OCI-LY1 (cell line): ENCODE data around the gene MAP4K4.

Experiments
- H2AFZ ChIP-seq: fragments of 200-600 bp; sonication (generic), shearing (Covaris generic); 2 replicates; pipeline ENCODE4 v1.6.0; 2014; ENCODE audit warnings: antibody characterized with exemption, mild to moderate bottlenecking, low read length
- H3F3A ChIP-seq: fragments of 200-600 bp; sonication (generic), shearing (Covaris generic); 2 replicates; pipeline ENCODE4 v1.6.0; 2014; ENCODE audit warnings: mild to moderate bottlenecking, antibody characterized with exemption, low read length, moderate library complexity; ENCODE audit not compliant: insufficient read depth
- H3K27ac ChIP-seq: fragments of 200-600 bp; sonication (generic); 2 replicates; pipeline ENCODE4 v1.5.1; 2014; ENCODE audit warnings: low read length, mixed run types, mild to moderate bottlenecking, low read depth; ENCODE audit not compliant: poor library complexity, severe bottlenecking
- H3K27me3 ChIP-seq: fragments of 200-600 bp; sonication (generic); 2 replicates; pipeline ENCODE4 v1.6.0; 2014; ENCODE audit warnings: antibody characterized with exemption, mild to moderate bottlenecking, low read length, moderate library complexity; ENCODE audit not compliant: insufficient read depth
- H3K36me3 ChIP-seq: fragments of 200-600 bp; sonication (generic); 2 replicates; pipeline ENCODE4 v1.6.1; 2014; ENCODE audit warnings: mild to moderate bottlenecking, antibody characterized with exemption, low read length, moderate library complexity, mixed read lengths; ENCODE audit not compliant: insufficient read depth
- H3K4me1 ChIP-seq: fragments of 200-600 bp; sonication (generic); 2 replicates; pipeline ENCODE4 v1.5.1; 2014; ENCODE audit warnings: mild to moderate bottlenecking, low read length, moderate library complexity; ENCODE audit not compliant: insufficient read depth, severe bottlenecking
- H3K4me2 ChIP-seq: fragments of 200-600 bp; sonication (generic), shearing (Covaris generic); 2 replicates; pipeline ENCODE4 v1.6.1; 2014; ENCODE audit warnings: low read length
- H3K4me3 ChIP-seq: fragments of 200-600 bp; sonication (generic); 2 replicates; pipeline ENCODE4 v1.5.1; 2014; ENCODE audit warnings: low read length, low read depth, mild to moderate bottlenecking, mixed read lengths; ENCODE audit not compliant: poor library complexity, severe bottlenecking
- H3K79me2 ChIP-seq: fragments of 200-600 bp; shearing (Covaris generic); 2 replicates; pipeline ENCODE4 v1.6.1; 2016; ENCODE audit warnings: mixed run types, low read length, mixed read lengths; ENCODE audit not compliant: insufficient read depth
- H3K9ac ChIP-seq: fragments of 200-600 bp; sonication (generic), shearing (Covaris generic); 2 replicates; pipeline ENCODE4 v1.6.1; 2014; ENCODE audit warnings: mild to moderate bottlenecking, low read length, mixed read lengths
- H3K9me2 ChIP-seq: fragments of 200-600 bp; sonication (generic), shearing (Covaris generic); 2 replicates; pipeline ENCODE4 v1.6.1; 2014; ENCODE audit warnings: low read depth, mild to moderate bottlenecking, low read length, mixed read lengths
- H3K9me3 ChIP-seq: fragments of 200-600 bp; shearing (Covaris generic); 2 replicates; pipeline ENCODE4 v1.6.1; 2014; ENCODE audit warnings: low read length, mixed read lengths
- H4K20me1 ChIP-seq: fragments of 200-600 bp; sonication (generic), shearing (Covaris generic); 2 replicates; pipeline ENCODE4 v1.6.0; 2016; ENCODE audit warnings: mild to moderate bottlenecking, low read length; ENCODE audit not compliant: insufficient read depth
- CTCF ChIP-seq: fragments of 200-600 bp; sonication (generic), shearing (Covaris generic); IDR thresholded peaks from 2 replicates; pipeline ENCODE4 v1.5.1; 2017; ENCODE audit warnings: mild to moderate bottlenecking, antibody characterized with exemption, low read length, moderate library complexity, mixed read lengths
- EZH2 ChIP-seq: fragments of 200-600 bp; sonication (generic), shearing (Covaris generic); IDR thresholded peaks from 2 replicates; pipeline ENCODE4 v1.8.0; 2017; ENCODE audit warnings: borderline replicate concordance, mixed run types, mild to moderate bottlenecking, antibody characterized with exemption, low read length, moderate library complexity, mixed read lengths

Gene MAP4K4

GRCh38 chr2:101752716-101753616 lies 55.5 kb downstream of the MAP4K4 start:
- TF ChIP-seq CTCF (no peak), EZH2 (no peak)
- H3K9me2 ChIP-seq: no peaks in the 10 kb centered on the region
- H4K20me1 ChIP-seq: no peaks in the 10 kb centered on the region

GRCh38 chr2:101753720-101754490 lies 56.4 kb downstream of the MAP4K4 start:
- Histone ChIP-seq H2AFZ (no peak overlapping the region), H3K4me2 (no peak overlapping the region), H3K9ac (no peak overlapping the region), H4K20me1 (no peaks in the 10 kb centered on the region), H3K36me3 (no peaks in the 10 kb centered on the region), H3K9me2 (no peaks in the 10 kb centered on the region), H3K79me2 (peaks cover 59% of the 10 kb centered on the region), H3K9me3 (no peaks in the 10 kb centered on the region), H3K4me3 (no peak overlapping the region), H3K27me3 (no peaks in the 10 kb centered on the region), H3K4me1 (peaks cover 64% of the 10 kb centered on the region), H3F3A (no peaks in the 10 kb centered on the region), H3K27ac (peak overlapping the region; percentile 84)
- no peak for TF ChIP-seq CTCF
- TF ChIP-seq EZH2: no peak

More at GRCh38 chr2:101752716-101753616, 55.5 kb downstream of the MAP4K4 start:
- no peaks in the 10 kb centered on the region for H3K27me3 ChIP-seq
- H3K4me2 ChIP-seq: no peak overlapping the region; the same call in 1 of the 2 replicates
- H3K36me3 ChIP-seq: no peaks in the 10 kb centered on the region
- peaks cover 69% of the 10 kb centered on the region for H3K4me1 ChIP-seq
- H2AFZ ChIP-seq: no peak overlapping the region
- no peaks in the 10 kb centered on the region for H3F3A ChIP-seq
- peaks cover 57% of the 10 kb centered on the region for H3K79me2 ChIP-seq
- no peak overlapping the region for H3K9ac ChIP-seq
- H3K4me3 ChIP-seq: no peak overlapping the region
- H3K27ac ChIP-seq: peak overlapping the region; percentile 62
- H3K9me3 ChIP-seq: no peaks in the 10 kb centered on the region

DNA sequence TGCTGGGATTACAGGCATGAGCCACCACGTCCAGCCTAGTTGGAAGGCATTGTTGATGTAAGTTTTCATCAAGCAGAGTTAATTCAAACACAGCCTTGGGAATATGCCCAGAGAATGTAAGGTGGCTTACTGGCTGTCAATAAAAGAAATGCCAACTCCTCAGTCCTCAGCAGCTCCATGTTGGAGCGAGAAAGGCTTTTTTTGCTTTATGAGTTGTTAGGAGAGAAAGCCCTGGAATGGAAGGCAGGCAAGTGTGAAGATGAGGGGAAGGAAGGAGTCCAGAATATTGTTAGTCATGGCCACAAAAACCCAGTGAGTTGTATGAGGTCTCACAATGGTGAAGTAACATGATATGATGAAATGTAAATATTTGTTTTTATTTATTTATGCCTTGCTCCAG lies 57.1 kb downstream of the MAP4K4 start:
- Histone ChIP-seq H2AFZ (no peak overlapping the region), H3K27ac (peak overlapping the region; percentile 84), H3K9ac (no peak overlapping the region), H3K27me3 (no peaks in the 10 kb centered on the region), H3K79me2 (peaks cover 60% of the 10 kb centered on the region), H3K9me3 (no peaks in the 10 kb centered on the region), H3K9me2 (no peaks in the 10 kb centered on the region), H4K20me1 (no peaks in the 10 kb centered on the region), H3K36me3 (no peaks in the 10 kb centered on the region), H3K4me3 (no peak overlapping the region), H3F3A (no peaks in the 10 kb centered on the region), H3K4me1 (peaks cover 64% of the 10 kb centered on the region), H3K4me2 (peak overlapping the region; percentile 22; the same call in 1 of the 2 replicates)
- no peak for TF ChIP-seq EZH2
- TF ChIP-seq CTCF: no peak
